ENCODE data around the gene DUOX2. TPM values are rescaled to one million over a fixed set of nuclear protein-coding genes. Genes with fewer than 3 reads are reported as not detected.

DUOX2 gene
- total and polyA plus RNA-seq, 2 donors (not counting 1 experiment from before 2014, with no cell fraction given) = 0.32 TPM; not detected in 1

DNA sequence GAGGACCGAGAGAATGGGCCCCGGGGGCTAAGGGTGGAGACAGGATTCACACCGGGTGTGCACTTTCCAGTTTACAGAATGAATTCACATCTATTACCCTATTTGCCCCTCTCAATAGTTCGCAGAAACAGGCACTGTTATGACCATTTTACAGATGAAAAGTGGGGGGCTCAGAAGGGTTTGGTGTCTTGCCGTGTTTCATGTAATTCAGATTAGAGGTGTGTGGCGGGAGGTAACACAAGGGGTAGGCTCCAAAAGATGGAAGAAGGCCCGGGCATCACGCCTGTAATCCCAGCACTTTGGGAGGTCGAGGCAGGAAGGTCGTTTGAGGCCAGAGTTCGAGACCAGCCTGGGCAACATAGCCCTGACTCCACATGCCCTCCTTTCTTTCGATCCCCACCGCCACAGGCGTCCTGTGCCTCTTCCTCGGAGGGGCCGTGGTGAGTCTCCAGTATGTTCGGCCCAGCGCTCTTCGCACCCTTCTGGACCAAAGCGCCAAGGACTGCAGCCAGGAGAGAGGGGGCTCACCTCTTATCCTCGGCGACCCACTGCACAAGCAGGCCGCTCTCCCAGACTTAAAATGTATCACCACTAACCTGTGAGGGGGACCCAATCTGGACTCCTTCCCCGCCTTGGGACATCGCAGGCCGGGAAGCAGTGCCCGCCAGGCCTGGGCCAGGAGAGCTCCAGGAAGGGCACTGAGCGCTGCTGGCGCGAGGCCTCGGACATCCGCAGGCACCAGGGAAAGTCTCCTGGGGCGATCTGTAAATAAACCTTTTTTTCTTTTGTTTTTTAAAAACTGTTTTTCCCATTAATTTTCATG lies 3.5 kb upstream of the DUOX2 start:
- no peak overlapping the region for H3K27ac Mint-ChIP-seq
- Histone ChIP-seq H3K4me3 (ENCODE audit: control extremely low read depth in 1 of 5, extremely low read depth in 1 of 5, insufficient read depth in 1 of 5, low read depth in 2 of 5, low read length in 4 of 5) (peak overlapping the region in 3 of 5 experiments; percentile 36 to 60 (median 44)), H3K79me2 (ENCODE audit: control insufficient read depth, insufficient read depth, low read length) (no peaks in the 10 kb centered on the region), H4K20me1 (ENCODE audit: control insufficient read depth, insufficient read depth, low read length, poor library complexity, severe bottlenecking) (no peaks in the 10 kb centered on the region), H3K4me2 (replicated peaks; ENCODE audit: low read depth, low read length, poor library complexity, severe bottlenecking) (peak overlapping the region; percentile 76), H3K36me3 (replicated peaks in 1 of 2; ENCODE audit: control extremely low read depth in 1 of 2, control insufficient read depth in 1 of 2, extremely low read depth in 1 of 2, insufficient read depth in 2 of 2, low read length in 1 of 2) (no peaks in the 10 kb centered on the region), H3K4me1 (ENCODE audit: control insufficient read depth in 2 of 2, insufficient read depth in 2 of 2, low read length in 2 of 2) (peaks cover 44 to 52% of the 10 kb centered on the region in 2 donors), H2AFZ (ENCODE audit: insufficient read depth, low read depth, low read length, poor library complexity, severe bottlenecking) (peak overlapping the region; percentile 54), H3K9me3 (ENCODE audit: control extremely low read depth in 1 of 3, control insufficient read depth in 2 of 3, insufficient read depth in 1 of 3, low read length in 2 of 3) (peaks cover 0 to 35% (median 0%) of the 10 kb centered on the region in 3 donors), H3K27me3 (replicated peaks in 1 of 4; ENCODE audit: control extremely low read depth in 1 of 4, control insufficient read depth in 3 of 4, insufficient read depth in 4 of 4, low read length in 3 of 4) (peaks cover 0 to 72% (median 51%) of the 10 kb centered on the region in 4 experiments), H3K27ac (ENCODE audit: low read length in 2 of 2) (no peak overlapping the region), H3K9ac (ENCODE audit: low read length) (peak overlapping the region; percentile 45)
- CTCF ChIA-PET = interaction anchor here (0.8 to 3.6 kb wide), 60 partner anchors 8 to 496 kb away, joined by 3 to 58 read pairs (median 5); partner anchors contain the start of genes DUOX1, DUOXA1, GATM and SORD
- TF ChIP-seq CTCF (IDR thresholded peaks at IDR 0.05) (no peak), EZH2 (IDR thresholded peaks at IDR 0.05; ENCODE audit: borderline replicate concordance, insufficient read depth, low read depth, low read length, poor library complexity, severe bottlenecking) (peak; percentile 32)
- 23% methylated on average over 32 of the region's 33 CpGs for WGBS (ENCODE audit: insufficient coverage)
- H3K4me3 Mint-ChIP-seq = peak overlapping the region; percentile 80
- no peaks in the 10 kb centered on the region for H3K9me3 Mint-ChIP-seq (ENCODE audit: insufficient read depth)
- H3K4me1 Mint-ChIP-seq = peaks cover 42% of the 10 kb centered on the region
- POLR2A ChIA-PET = interaction anchor here (1.0 to 1.1 kb wide), 2 partner anchors 69 to 95 kb away, joined by 3 read pairs; partner anchors contain the start of gene SORD
- DNase-seq (no peak), ATAC-seq (ENCODE audit: low read depth) (peak; percentile 8)
- H3K27me3 Mint-ChIP-seq = peaks cover 71% of the 10 kb centered on the region
- intact Hi-C loops (cut with micrococcal nuclease) = loop anchor here (1.0 to 10.0 kb wide), 6 partner anchors 49 to 341 kb away; no protein-coding TSS in a partner anchor

All from B cell (primary cell).